Gastroesophageal sphincter (tissue), 4 donors: ENCODE measurements around the gene TADA3. TPM values are rescaled to one million over a fixed set of nuclear protein-coding genes. Genes with fewer than 3 reads are reported as not detected.
A peak's percentile ranks its signal among the peaks of the same experiment; 100 is the strongest.
"Not testable (repeated sequence)": the region's sequence is repeated elsewhere in the genome, so short reads cannot be mapped to it uniquely, and the experiment has no call there.

ENCODE experiments used
- ATAC-seq: fragments of 150-250 bp; one replicate; pipeline ENCODE4 v1.9.1; 2016; ENCODE audit warnings: mild to moderate bottlenecking, moderate library complexity
- H3K27ac ChIP-seq, 4 donors: fragments of 200-600 bp; sonication (generic) in 3 of 4; 1 replicate in 3 of 4; 2 replicates in 1 of 4; pipeline ENCODE4 v1.5.1; 2016 to 2019
- H3K27me3 ChIP-seq: fragments of 200-600 bp; sonication (generic); one replicate; pipeline ENCODE4 v1.5.1; 2019
- H3K36me3 ChIP-seq, 2 donors: fragments of 200-600 bp; sonication (generic); one replicate each; pipeline ENCODE4 v1.5.1; 2019; ENCODE audit warnings: control low read depth in 1 of 2
- H3K4me1 ChIP-seq, 3 donors: fragments of 200-600 bp; sonication (generic); 1 replicate in 2 of 3; 2 replicates in 1 of 3; pipeline ENCODE4 v1.5.1; 2016 to 2019; ENCODE audit warnings: control low read depth in 2 of 3
- H3K4me3 ChIP-seq, 2 donors: fragments of 200-600 bp; sonication (generic); one replicate each; pipeline ENCODE4 v1.5.1; 2019; ENCODE audit warnings: mild to moderate bottlenecking in 1 of 2, moderate library complexity in 1 of 2
- H3K9me3 ChIP-seq, 3 donors: fragments of 200-600 bp; sonication (generic); one replicate each; pipeline ENCODE4 v1.5.1; 2017 to 2019; ENCODE audit warnings: control low read depth in 2 of 3
- CTCF ChIP-seq, 4 experiments: fragments of 200-600 bp in 2 of 4; fragments of 450-650 bp in 2 of 4; sonication (generic) in 1 of 4; IDR thresholded peaks; one replicate each; pipeline ENCODE4 v1.5.1; 2017 to 2019; ENCODE audit warnings: antibody characterized with exemption in 4 of 4, mild to moderate bottlenecking in 2 of 4, moderate library complexity in 2 of 4
- EP300 ChIP-seq: sonication (generic); formaldehyde crosslinking; IDR thresholded peaks from one replicate; pipeline ENCODE4 v1.6.1; 2017; ENCODE audit warnings: antibody characterized with exemption, mild to moderate bottlenecking
- POLR2A ChIP-seq, 2 donors: fragments of 450-650 bp; IDR thresholded peaks; one replicate each; pipeline ENCODE4 v1.6.1; 2017; ENCODE audit warnings: antibody characterized with exemption in 2 of 2, mild to moderate bottlenecking in 2 of 2, moderate library complexity in 1 of 2
- POLR2AphosphoS5 ChIP-seq: sonication (generic); formaldehyde crosslinking; IDR thresholded peaks from one replicate; pipeline ENCODE4 v1.6.1; 2017; ENCODE audit warnings: antibody characterized with exemption
- WGBS, 2 donors: methylation state at CpG; one replicate each; pipeline ENCODE4 v1.1.5; 2018; ENCODE audit warnings: low coverage in 1 of 2; 5-methylcytosine and 5-hydroxymethylcytosine counted together
- total RNA-seq, 4 donors: library from RNA; depleted of rRNA; stranded (reverse); fragments of >200 nt; gene quantifications; one replicate each; pipeline ENCODE4 v1.1.0, GENCODE V29; 2016

The TADA3 gene
- total RNA-seq, 4 donors from 2014 or later: 54.6 to 82.2 (median 66.0) TPM

GRCh38 chr3:9776896-9777693 is 15.2 kb downstream of the TADA3 start:
- WGBS, 2 donors: 65 to 91% methylated on average over 5 of the region's 5 CpGs
- ATAC-seq: no peak
- no peak for TF ChIP-seq POLR2AphosphoS5
- no peak for TF ChIP-seq POLR2A (IDR thresholded peaks at IDR 0.05)
- no peak for TF ChIP-seq EP300
- TF ChIP-seq CTCF (IDR thresholded peaks at IDR 0.05): no peak

GRCh38 chr3:9771007-9771406 is 21.3 kb downstream of the TADA3 start:
- 83% methylated on average over 2 of the region's 2 CpGs; no CpG with 5 or more reads in 1 of the 2 donors for WGBS, 2 donors
- peak overlapping the region in 2 of 4 donors; percentile 88 to 93 for H3K27ac ChIP-seq
- peaks cover 0 to 11% of the 10 kb centered on the region in 2 donors for H3K36me3 ChIP-seq
- peaks cover 3 to 49% (median 28%) of the 10 kb centered on the region in 3 donors for H3K4me1 ChIP-seq
- not testable (repeated sequence) for H3K27me3 ChIP-seq, H3K9me3 ChIP-seq, ATAC-seq
- peak overlapping the region in 1 of 2 donors; percentile 88 for H3K4me3 ChIP-seq

More at GRCh38 chr3:9776896-9777693, 15.2 kb downstream of the TADA3 start:
- H3K4me3 ChIP-seq: no peak overlapping the region
- peaks cover 0 to 32% of the 10 kb centered on the region in 2 donors for H3K36me3 ChIP-seq
- peaks cover 0 to 15% (median 0%) of the 10 kb centered on the region in 3 donors for H3K4me1 ChIP-seq
- H3K27ac ChIP-seq: no peak overlapping the region
- H3K27me3 ChIP-seq: no peaks in the 10 kb centered on the region
- peaks cover 0 to 1% (median 0%) of the 10 kb centered on the region in 3 donors for H3K9me3 ChIP-seq

GRCh38 chr3:9770276-9770812 is 21.9 kb downstream of the TADA3 start:
- TF ChIP-seq POLR2A (IDR thresholded peaks at IDR 0.05): no peak
- peak; percentile 67 for TF ChIP-seq POLR2AphosphoS5
- no peak for TF ChIP-seq EP300
- no peak for TF ChIP-seq CTCF (IDR thresholded peaks at IDR 0.05)
- H3K27ac ChIP-seq: peak overlapping the region; percentile 88 to 93 (median 90)
- H3K4me1 ChIP-seq: peaks cover 3 to 53% (median 28%) of the 10 kb centered on the region in 3 donors
- peak; percentile 70 for ATAC-seq
- 4 to 19% methylated on average over 3 to 12 of the region's 15 CpGs for WGBS, 2 donors
- peaks cover 0 to 1% (median 0%) of the 10 kb centered on the region in 3 donors for H3K9me3 ChIP-seq
- H3K27me3 ChIP-seq: no peaks in the 10 kb centered on the region
- H3K4me3 ChIP-seq: peak overlapping the region; percentile 84 to 88
- H3K36me3 ChIP-seq: peaks cover 0 to 18% of the 10 kb centered on the region in 2 donors

- H3K36me3 ChIP-seq: peaks cover 0 to 25% of the 10 kb centered on the region in 2 donors
- H3K4me1 ChIP-seq: peaks cover 3 to 53% (median 28%) of the 10 kb centered on the region in 3 donors
- H3K9me3 ChIP-seq: peaks cover 0 to under 1% (median 0%) of the 10 kb centered on the region in 3 donors
- H3K27me3 ChIP-seq: no peaks in the 10 kb centered on the region
- peak; percentile 94 for ATAC-seq
- peak within 1 kb of the TSS; percentile 88 to 93 (median 90) for H3K27ac ChIP-seq
- TF ChIP-seq POLR2AphosphoS5: peak; percentile 75
- no peak for TF ChIP-seq EP300
- no peak for TF ChIP-seq CTCF (IDR thresholded peaks at IDR 0.05)
- peak; percentile 86 to 87 for TF ChIP-seq POLR2A (IDR thresholded peaks at IDR 0.05)
- peak within 1 kb of the TSS; percentile 84 to 88 for H3K4me3 ChIP-seq
- 0 to 14% methylated on average over 4 to 7 of the region's 49 CpGs for WGBS, 2 donors
Measured at GRCh38 chr3:9769426-9770275, 22.6 kb downstream of the TADA3 start, which contains the start of gene CAMK1. CAMK1 (minus strand) TSS chr3:9769947; CDS start chr3:9767749, 2,198 bp downstream.

- no peak for ATAC-seq
- Histone ChIP-seq H3K36me3 (peaks cover 0 to 29% of the 10 kb centered on the region in 2 donors), H3K27ac (peak overlapping the region; percentile 88 to 93 (median 90)), H3K9me3 (no peaks in the 10 kb centered on the region), H3K4me3 (peak overlapping the region; percentile 84 to 88), H3K4me1 (peaks cover 3 to 53% (median 28%) of the 10 kb centered on the region in 3 donors), H3K27me3 (no peaks in the 10 kb centered on the region)
- no peak for TF ChIP-seq EP300
- WGBS, 2 donors: 33 to 42% methylated on average over 4 to 5 of the region's 5 CpGs
Measured at GRCh38 chr3:9769012-9769411, 23.3 kb downstream of the TADA3 start.
